CMK (cell line): ENCODE data around the gene TRDN.
"Not testable (repeated sequence)": the region's sequence is repeated elsewhere in the genome, so short reads cannot be mapped to it uniquely, and the experiment has no call there.

Experiments used
- DNase-seq: peaks from one replicate; pipeline ENCODE4 v3.0.0-alpha.2; 2010; ENCODE audit warnings: low read depth

Gene TRDN

DNA sequence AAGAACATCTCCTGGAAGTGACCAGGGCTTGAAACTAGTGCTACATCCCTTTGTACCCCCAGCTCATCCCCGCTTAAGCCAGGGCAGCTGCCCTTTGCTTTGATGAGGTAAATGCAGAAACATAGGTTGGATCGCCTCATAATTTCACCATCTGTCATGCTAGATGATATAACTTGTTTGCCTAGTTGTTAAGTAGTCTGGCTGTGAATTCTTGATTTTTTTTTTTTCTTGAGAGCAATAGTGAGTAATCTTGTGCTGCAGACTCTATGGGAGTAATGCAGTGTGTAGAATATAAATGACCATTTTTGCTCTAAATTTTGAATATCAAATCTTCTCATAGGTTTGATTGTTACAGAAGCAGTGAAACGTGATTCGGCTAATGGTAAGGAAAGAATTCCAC, 4.1 kb downstream of the TRDN start:
- no peak for DNase-seq

DNA sequence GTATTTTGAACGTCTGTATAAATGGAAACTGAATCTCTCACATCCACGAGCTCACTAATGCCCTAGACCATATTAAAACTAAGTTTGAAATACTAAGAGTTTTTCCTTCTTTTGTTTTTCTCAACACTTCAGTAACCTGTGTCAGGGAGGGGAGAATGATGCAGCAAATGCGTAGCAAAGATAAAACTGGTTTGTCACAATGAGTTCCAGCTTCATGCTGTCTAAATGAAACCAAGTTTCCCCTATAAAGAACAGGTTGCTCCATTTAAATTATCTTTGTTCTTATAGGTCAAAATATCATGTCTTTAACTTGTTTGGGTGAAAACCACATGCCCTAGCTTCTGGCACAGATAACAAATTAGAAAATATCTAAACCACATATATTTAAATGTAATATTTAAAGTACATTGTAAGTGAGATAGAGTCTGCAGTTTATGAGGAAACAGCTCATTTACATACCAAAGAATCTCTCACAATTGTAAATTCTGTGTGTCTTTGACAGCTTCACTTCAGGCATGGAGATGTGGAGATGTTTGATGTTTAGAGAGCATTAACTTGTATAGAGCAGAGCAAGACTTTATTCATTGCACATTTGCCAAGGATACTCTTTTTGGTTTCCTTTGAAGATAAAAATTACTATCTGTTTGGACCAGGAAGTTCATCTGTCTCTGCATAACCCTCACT, 7.3 kb downstream of the TRDN start:
- DNase-seq: no peak

DNA sequence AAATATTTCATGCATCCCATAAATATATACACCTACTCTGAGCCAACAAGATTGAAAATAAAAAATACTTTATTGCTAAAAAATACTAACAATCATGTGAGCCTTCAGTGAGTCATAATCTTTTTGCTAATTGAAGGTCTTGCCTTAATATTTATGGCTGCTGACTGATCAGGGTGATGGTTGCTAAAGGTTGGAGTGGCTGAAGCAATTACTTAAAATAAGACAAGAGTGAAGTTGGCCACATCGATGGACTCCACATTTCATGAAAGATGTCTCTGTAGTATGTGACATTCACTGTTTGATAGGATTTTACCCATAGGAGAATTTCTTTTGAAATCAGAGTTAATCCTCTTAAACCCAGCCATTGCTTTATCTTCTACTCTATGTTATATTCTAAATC, 11.1 kb downstream of the TRDN start:
- no peak for DNase-seq

- DNase-seq: no peak
Measured at GRCh38 chr6:123622780-123623179, 14.0 kb downstream of the TRDN start.

- DNase-seq: no peak
Measured at GRCh38 chr6:123619156-123619555, 17.6 kb downstream of the TRDN start.

DNA sequence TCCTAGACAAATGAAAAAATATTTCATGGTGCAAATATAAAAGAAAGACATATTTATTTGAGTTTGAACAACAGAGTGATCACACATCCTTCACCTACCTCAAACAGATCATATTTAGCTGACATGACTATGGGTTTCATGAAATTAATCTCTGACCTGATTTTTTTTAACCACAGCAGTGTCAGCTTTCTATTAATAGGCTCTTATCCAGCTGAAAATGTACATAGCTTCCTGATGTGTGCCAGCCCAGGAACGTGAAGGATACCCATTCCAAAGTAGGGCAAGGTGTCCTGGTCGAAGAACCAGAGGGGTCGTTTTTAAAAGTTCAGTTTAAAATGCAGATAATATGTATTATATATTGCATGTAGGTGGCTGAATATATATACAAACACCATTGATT, 19.8 kb downstream of the TRDN start:
- no peak for DNase-seq

GRCh38 chr6:123616016-123616415, 20.7 kb downstream of the TRDN start:
- DNase-seq: no peak

DNA sequence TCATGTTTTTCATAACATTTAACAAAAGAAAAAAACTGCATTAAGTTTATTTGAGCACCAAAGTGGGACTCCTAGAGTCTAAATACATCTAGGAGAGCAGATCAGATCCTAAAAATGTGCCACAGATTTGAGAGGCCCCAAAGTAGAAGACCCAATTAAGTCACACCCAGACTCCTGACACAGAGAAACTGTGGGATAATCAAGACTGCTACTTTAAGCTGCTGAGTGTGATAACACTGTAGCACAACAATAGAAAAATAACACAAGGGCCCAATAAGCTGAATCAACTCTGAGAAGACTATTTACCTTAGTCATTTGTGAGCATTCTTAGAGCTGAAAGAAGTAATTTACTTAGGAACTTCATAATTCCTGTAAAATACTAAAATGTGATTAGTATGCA, 26.0 kb downstream of the TRDN start:
- no peak for DNase-seq

- DNase-seq: no peak
Measured at GRCh38 chr6:123604067-123604466, 32.7 kb downstream of the TRDN start.

GRCh38 chr6:123598011-123598410, 38.7 kb downstream of the TRDN start:
- DNase-seq: no peak

GRCh38 chr6:123594776-123595175, 42.0 kb downstream of the TRDN start:
- DNase-seq: no peak

DNA sequence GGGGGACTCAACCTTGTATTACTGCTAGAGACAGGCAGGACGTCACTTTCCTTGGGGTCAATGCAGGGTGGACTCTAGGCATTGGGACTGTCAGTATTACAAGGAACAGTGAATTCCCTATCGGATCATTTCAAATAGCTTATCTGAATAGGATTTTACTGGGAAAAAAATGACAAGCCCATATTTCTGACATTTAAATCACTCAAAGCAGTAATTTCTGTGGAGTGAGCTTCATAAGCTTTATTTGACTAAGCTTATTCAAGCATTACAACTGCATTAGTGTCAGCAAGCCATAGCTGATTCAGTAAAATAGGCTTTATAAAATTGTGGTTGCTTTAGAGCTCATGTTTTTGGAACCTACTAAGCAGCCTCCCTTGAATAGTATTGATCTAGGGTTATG, 44.3 kb downstream of the TRDN start:
- no peak for DNase-seq

GRCh38 chr6:123589973-123590372, 46.8 kb downstream of the TRDN start:
- no peak for DNase-seq

DNA sequence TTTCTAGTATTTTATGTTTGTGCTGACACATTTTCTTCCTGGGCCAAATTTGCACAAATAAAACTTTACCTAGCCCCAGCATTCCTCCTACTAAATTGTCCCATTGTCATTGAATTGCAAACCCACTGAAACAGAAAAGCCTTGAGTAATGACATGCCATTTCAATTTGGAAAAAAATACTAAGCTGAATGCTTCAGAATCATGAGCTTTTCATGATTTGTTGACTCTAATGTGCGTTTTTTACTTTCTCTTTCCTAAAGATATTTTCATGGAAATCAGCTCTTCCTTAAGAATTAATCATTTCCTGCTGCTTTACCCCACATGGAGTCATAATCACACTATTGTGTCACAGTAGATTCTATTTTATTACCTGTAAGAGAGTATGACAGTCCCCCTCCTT, 47.4 kb downstream of the TRDN start:
- no peak for DNase-seq

DNA sequence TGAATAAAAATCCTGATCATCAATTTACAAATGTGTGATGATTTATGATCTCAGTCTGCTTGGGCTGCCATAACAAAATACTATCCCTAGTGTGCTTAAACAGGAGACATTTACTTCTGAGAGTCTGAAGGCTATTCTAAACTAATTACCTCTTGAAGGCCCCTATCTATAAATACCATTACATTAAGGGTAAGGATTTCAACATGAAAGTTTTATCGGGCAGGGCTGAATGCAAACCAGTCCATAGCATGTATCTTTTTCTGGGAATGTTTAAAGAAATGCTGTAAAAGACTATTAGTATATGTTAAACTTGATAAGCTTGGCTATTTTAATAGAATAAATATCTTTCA, 48.2 kb downstream of the TRDN start:
- no peak for DNase-seq

GRCh38 chr6:123587838-123588545, 48.8 kb downstream of the TRDN start:
- DNase-seq: no peak

DNA sequence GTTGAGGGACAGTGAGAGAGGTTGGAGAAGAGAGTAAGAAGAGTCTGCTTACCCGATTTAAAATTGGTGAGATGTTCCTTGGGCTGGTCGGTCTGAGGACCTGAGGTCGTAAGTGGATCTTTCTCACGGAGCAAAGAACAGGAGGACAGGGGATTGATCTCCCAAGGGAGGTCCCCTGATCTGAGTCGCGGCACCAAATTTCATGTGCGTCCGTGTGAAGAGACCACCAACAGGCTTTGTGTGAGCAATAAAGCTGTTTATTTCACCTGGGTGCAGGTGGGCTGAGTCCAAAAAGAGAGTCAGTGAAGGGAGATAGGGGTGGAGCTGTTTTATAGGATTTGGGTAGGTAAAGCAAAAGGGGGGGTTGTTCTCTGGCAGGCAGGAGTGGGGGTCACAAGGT, 49.3 kb downstream of the TRDN start:
- not testable (repeated sequence) for DNase-seq

- no peak for DNase-seq
Measured at GRCh38 chr6:123580331-123580730, 56.4 kb downstream of the TRDN start.

GRCh38 chr6:123575188-123575587, 61.6 kb downstream of the TRDN start:
- no peak for DNase-seq

DNA sequence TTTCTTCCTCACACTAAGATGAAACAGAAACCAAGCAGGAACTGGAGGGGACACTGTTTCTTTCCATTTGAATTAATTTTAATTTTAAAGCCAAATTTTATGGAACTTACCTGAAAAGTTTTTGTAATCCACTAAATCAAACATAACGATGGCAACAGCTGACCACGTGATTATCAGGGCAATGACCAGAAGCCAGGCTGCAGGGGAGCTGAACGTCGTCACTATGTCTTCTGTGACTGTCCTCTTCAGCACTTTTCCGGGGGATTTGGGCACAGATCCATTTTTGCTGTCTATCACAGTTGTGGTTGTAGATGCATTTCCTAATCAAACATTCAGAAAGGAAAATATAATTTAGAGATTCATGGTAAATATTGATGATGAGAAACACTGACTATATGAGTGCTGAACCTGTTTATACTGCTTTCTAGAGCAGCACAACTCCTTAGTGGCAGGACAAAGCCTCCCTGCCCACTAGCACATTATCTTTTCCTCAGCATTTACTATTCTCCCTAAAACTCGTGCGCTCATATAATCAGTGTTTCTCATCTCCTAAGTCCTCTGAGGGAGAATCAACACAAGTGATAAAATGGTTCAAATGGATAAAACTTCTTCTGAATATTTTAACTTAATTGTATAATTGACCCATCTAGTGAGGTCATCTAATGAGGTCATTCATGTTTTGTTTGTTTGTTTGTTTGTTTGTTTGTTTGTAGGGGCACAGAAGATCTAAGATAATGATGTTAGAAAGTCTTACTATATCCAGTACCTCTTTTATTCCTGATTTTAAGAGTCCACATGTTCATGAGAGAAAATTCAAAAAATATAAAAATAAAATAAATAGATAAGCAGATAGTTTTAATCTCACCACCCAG, 65.7 kb downstream of the TRDN start:
- DNase-seq: no peak

- no peak for DNase-seq
Measured at GRCh38 chr6:123569575-123569974, 67.2 kb downstream of the TRDN start.

- no peak for DNase-seq
Measured at GRCh38 chr6:123565529-123565928, 71.2 kb downstream of the TRDN start.

- DNase-seq: no peak
Measured at GRCh38 chr6:123564361-123564760, 72.4 kb downstream of the TRDN start.
